NCI-H2081 treated with DMSO at 0.1 percent for 48 hours (cell line): ENCODE results near the gene KCNV2.
"Not testable (repeated sequence)": the region's sequence is repeated elsewhere in the genome, so short reads cannot be mapped to it uniquely, and the experiment has no call there.

Source experiments
- DNase-seq: peaks from one replicate; lab custom pipeline; 2025; lab: John Stamatoyannopoulos, UW

KCNV2 gene

GRCh38 chr9:2717385-2717784 lies at the start of gene KCNV2:
Gene KCNV2, plus strand, starts transcription at chr9:2717510. Its CDS starts 230 bp downstream, at chr9:2717740.
- DNase-seq: no peak

- no peak for DNase-seq
Measured at GRCh38 chr9:2673161-2673560, 44.1 kb upstream of the KCNV2 start.

DNA sequence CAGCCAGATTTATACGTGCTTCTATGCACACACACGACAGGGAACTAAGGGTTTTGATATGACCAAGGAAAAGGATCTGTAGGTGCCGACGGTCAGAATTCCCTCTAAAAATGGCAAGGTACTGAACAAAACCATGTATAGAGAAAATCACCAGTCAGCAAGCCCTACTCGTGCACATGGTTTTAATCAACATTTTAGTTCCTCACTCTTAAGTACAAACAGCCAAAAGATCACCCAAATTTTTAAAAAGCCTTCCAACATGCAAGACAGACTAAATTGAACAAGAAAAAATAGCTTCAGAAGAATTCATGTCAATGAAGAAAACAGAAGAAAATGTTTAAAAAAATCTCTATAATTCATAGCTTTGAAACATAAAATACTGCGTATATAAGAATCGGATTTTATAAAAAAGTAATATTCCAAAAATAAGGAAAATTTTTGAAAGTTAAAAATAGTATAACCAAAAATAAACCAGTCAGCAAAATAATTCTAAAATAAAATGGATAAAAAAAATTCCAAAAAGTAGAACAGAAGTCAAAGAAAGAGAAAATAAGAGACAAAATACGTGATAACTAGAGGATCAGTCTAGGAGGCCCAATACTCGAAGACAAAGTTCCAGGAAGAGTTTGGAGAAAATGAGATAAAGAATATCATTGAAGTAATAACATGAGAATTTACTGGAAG lies 43.0 kb upstream of the KCNV2 start:
- no peak for DNase-seq

- no peak for DNase-seq
Measured at GRCh38 chr9:2675834-2676233, 41.5 kb upstream of the KCNV2 start.

GRCh38 chr9:2676466-2676865 lies 40.8 kb upstream of the KCNV2 start:
- no peak for DNase-seq

DNA sequence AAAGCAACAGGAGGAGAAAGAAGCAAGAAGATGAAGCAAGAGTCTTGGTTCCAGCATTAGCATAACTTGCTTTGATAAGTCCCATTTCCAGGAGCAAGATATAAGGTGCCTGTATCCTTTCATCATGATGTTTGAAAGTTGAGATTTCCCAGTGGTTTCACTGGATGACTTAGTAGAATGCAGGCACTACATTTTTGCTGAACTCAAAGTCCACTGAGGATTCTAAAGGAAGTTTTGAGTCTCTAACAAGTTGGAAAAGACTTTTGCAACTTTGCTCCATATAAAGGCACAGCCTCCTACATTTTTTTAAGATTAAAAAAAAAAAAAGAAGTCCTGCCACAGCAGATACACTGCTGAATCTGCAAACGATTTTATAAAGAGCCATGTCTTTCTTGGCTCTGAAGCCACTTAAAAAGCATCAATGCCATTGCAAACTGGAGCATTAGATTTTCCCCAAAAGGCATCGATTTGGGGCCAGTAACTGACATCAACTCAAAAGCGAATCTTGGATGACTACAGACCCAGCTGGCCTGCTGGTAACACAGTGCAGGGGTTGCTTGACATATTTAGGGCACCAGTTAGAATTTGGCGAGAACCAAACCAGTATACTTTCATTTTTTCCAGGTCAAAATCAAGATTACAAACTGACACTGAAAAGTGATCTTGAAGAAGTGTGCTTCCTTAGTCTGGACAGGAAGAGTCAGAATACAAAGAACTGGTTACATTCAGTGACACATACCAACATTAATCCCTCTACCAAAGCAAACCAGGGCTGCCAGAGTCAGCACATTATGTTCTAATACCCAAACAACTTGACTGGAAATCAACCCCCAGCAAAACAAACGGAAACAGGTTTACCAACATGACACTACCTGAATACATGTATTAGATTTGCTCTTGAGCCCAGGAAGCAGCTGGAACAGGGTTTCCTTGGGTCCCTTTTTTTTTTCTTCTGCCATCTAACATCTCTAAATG lies 39.1 kb upstream of the KCNV2 start:
- DNase-seq: no peak

DNA sequence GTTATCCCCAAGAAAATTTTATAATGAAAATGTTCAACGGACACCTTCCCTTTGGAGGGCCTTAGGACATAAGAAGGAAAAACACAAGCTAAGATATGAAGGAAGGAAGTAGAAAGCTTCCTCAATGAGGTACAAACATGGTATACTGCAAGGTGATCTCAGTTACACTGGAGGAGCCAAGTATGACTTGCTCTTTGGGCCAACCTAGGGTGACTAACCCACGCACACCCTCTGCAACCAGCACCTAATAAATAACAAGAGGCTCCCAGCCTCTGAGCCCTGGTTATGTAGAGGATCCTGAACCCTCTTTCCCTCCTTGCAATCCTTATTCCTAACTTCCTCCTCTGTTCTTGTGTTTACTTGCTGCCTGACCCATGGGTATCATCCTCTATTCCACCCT lies 38.3 kb upstream of the KCNV2 start:
- DNase-seq: no peak

GRCh38 chr9:2681981-2682380 lies 35.3 kb upstream of the KCNV2 start:
- no peak for DNase-seq

DNA sequence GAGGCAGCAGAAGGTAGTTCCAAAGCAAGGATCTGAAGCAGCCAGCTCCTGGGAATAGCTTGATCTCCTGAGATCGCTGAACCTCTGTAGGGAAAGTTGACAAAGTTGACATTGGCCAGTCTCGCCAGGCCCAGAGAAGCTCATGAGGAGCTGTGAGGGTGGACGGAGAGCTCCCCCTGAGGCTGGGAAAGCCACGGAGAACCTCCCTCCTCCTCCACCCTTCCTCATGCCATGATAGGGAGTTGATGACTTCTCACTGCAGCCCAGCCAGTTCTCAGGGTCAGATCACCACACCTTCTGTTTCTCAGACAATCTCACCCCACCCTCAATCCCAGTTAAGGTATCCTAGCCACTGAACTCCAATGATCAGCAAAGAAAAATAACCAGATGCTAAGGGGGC lies 30.4 kb upstream of the KCNV2 start:
- DNase-seq: no peak

DNA sequence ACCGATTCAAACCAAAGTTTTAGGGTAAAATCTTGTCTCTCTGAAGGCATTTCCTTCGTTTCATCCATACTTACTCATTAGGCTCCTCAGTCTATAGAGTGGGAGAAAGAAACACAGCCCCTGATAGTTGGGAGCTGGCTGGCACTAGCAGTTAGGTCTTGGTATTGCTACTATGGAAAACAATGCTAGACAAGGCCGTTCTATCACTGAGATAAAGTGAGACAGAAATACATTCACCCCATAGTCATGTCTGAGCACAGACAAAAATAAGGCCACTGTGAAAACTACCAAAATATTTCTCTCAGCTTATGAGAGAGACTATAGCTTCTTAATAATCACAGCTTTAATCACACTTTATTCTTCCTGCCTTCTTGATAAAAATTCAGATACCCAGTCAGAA lies 28.7 kb upstream of the KCNV2 start:
- no peak for DNase-seq

GRCh38 chr9:2691212-2691611 lies 26.1 kb upstream of the KCNV2 start:
- no peak for DNase-seq

DNA sequence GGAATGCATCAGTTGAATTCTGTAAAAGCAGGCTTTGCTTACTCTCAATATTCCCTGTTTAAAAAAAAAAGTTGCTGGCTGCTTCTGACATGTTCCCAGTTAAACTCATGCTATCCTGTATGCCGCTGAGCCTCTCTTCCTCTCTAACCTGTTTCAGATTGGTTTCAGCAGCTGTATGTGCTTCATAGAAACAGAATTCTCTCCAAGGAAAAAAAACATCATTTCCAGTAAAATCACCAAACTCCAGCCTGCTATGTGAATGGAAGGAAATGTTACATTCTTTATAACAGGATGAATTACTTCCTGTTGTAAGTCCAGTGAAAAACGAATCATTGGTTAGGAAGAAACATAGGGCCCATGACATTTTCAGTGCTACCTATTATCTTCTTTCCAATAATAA lies 25.7 kb upstream of the KCNV2 start:
- DNase-seq: no peak

DNA sequence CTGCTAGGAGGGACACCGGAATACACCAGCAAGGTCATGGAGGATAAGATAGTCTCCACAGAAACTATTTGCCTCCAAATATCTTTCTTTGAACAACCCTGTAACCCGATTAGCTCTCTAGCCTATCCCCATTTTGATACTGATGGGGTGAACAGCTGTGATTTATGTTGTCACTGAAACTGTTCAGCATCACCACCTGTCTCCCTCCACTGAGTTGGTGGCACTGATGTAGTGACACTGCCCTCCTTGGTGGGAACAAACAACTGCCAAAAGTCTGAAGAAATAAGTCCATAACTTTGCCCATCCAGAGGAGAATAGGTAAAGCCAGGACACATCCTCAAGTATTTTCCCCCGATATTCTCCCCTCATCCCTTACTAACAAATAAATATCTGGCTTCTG lies 24.3 kb upstream of the KCNV2 start:
- no peak for DNase-seq

DNA sequence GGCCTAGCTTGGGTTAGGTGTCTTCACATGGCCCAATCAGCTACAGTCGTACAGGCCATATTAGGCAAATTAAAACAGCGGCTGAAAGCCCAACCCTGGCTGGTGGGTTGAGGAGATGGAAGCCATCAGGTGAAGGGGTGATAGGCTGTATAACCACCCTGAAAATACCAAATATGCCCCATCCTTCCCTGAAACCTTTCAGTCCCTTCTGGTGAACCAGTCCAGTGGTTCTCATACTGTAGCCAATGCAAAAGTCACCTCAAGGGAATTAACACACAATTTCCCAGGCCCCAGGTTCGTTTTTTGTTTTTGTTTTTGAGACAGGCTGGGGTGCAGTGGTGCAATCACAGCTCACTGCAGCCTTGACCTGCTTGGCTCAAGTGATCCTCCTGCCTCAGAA lies 19.8 kb upstream of the KCNV2 start:
- DNase-seq: no peak

GRCh38 chr9:2700398-2700797 lies 16.9 kb upstream of the KCNV2 start:
- DNase-seq: no peak

DNA sequence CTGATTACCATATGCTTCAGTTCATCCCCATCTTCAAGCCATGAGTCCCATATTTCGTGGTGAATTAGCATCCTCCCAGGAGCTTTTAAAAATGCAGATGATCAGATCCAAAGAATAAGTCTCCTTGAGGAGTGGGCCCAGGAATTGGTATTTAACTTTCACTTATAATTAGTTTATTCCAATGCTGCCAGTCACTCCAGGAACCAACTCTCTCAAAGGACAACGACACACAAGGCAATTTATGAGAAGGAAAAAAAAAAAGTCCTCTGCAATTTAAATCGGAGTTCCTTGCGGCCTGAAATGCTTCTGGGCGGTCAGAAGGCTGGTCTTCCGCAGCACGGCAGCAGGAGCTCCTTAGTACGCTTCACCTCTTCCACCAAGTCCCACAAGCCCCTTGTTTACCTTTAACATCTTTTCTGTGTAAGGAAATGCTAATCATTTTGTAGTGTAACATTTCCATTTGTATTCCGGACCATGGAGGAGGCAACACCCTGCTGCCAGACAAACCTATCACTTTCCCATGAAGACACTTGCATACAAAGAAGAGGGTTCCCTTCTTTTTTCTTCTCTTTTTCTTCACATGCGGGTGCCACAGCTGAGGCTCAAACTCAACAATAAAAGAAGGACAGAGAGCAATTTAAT lies 16.3 kb upstream of the KCNV2 start:
- DNase-seq: no peak

DNA sequence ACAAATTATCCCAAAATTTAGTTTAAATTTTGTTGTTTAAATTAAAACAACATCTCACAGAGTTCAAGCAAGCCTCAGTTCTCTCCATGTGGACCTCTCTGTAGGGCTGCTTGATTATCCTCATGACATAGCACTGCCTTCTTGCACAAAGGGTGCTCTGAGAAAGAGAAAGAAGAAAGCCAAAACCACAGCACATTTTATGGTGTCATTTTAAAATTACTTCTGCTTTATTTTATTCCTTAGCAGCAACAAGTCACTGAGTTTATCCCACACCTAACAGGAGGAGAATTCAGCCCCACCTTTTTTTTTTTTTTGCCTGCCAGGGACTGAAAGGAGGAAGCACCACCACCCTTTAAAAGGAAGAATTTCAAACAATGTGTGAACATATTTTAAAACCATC lies 12.8 kb upstream of the KCNV2 start:
- DNase-seq: no peak

DNA sequence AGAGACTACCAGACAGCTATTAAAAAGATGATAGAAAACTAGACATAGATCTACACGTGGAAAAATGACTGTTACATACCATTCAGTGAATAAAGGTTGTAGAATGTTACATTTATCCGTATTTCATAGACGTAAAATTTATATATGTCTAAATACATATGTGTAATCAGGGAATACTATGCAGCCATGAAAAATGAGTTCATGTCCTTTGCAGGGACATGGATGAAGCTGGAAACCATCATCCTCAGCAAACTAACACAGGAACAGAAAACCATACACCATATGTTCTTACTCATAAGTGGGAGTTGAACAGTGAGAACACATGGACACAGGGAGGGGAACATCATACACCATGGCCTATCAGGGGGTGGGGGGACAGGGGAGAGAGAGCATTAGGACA lies 10.1 kb upstream of the KCNV2 start:
- DNase-seq: not testable (repeated sequence)

DNA sequence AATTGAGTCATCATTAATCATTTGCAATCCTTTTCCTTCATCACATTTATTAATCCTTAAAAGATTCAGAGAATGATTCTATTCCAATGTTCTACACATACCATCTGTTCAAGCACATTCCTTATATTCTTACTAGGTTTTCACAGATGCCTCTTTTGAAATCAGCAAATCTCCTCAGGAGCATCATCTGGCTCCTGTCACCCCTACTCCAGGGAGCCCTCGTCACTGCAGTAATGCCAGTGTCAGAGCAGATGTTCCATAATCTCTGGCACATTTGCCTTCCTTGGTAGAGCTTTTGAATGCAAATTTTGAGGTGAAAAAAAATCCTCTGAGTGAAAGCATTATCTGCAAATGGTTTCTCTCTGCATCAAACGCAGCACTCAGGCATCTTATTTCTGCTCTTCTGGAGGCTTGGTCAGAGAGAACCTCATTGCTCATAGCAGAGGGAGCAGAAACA lies 7.6 kb upstream of the KCNV2 start:
- no peak for DNase-seq

DNA sequence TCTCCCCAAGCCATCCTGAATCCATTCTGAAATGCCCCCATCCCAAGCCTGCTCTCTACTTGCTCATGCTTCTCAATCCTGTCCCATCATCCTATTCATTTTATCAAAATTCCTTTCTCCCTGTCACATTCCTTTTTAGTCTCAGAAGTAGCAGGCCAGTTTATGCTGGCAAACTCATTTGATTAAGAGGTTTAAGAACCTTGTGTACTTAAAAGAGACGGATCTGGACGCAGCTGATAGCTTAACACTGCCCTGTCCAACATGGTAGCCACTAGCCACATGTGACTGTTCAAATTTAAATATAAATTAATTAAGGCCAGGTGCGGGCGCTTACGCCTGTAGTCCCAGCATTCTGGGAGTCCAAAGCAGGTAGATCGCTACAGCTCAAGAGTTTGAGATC lies 5.6 kb upstream of the KCNV2 start:
- DNase-seq: no peak

- no peak for DNase-seq
Measured at GRCh38 chr9:2718001-2718697, 839 bp downstream of the KCNV2 start.

DNA sequence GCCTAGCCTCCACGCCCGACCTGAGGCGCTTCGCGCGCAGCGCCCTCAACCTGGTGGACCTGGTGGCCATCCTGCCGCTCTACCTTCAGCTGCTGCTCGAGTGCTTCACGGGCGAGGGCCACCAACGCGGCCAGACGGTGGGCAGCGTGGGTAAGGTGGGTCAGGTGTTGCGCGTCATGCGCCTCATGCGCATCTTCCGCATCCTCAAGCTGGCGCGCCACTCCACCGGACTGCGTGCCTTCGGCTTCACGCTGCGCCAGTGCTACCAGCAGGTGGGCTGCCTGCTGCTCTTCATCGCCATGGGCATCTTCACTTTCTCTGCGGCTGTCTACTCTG lies 1.4 kb downstream of the KCNV2 start:
- DNase-seq: no peak
